H9 (cell line): Measurements from ENCODE around the gene SETD3. TPM values are rescaled to one million over a fixed set of nuclear protein-coding genes. Genes with fewer than 3 reads are reported as not detected.

ENCODE experiments used
- DNase-seq: peaks from one replicate; pipeline ENCODE4 v3.0.0-alpha.2; 2017
- H2AFZ ChIP-seq: one replicate; pipeline ENCODE4 v1.6.1; 2013; ENCODE audit warnings: mild to moderate bottlenecking, low read length, control low read depth, moderate library complexity
- H2AK5ac ChIP-seq: 2 replicates; pipeline ENCODE4 v1.6.1; 2013; ENCODE audit warnings: low read length, control low read depth, mixed read lengths; ENCODE audit not compliant: insufficient read length
- H2BK120ac ChIP-seq: one replicate; pipeline ENCODE4 v1.6.1; 2013; ENCODE audit warnings: low read depth, mild to moderate bottlenecking, low read length, control low read depth, inconsistent platforms; ENCODE audit not compliant: poor library complexity, severe bottlenecking
- H2BK12ac ChIP-seq: 2 replicates; pipeline ENCODE4 v1.6.1; 2013; ENCODE audit warnings: low read length, control low read depth, mixed read lengths, low read depth; ENCODE audit not compliant: insufficient read length
- H2BK15ac ChIP-seq: 2 replicates; pipeline ENCODE4 v1.6.1; 2013; ENCODE audit warnings: low read depth, low read length, control low read depth
- H2BK20ac ChIP-seq: one replicate; pipeline ENCODE4 v1.6.1; 2013; ENCODE audit warnings: low read depth, mild to moderate bottlenecking, low read length, control low read depth, inconsistent platforms; ENCODE audit not compliant: poor library complexity, severe bottlenecking
- H2BK5ac ChIP-seq: 2 replicates; pipeline ENCODE4 v1.6.1; 2013; ENCODE audit warnings: low read length, control low read depth, mixed read lengths; ENCODE audit not compliant: insufficient read length
- H3K14ac ChIP-seq: 2 replicates; pipeline ENCODE4 v1.6.1; 2013; ENCODE audit warnings: low read length, control low read depth; ENCODE audit not compliant: insufficient read depth
- H3K18ac ChIP-seq: 2 replicates; pipeline ENCODE4 v1.6.1; 2013; ENCODE audit warnings: low read depth, mild to moderate bottlenecking, mixed read lengths, low read length, control low read depth; ENCODE audit not compliant: insufficient read length
- H3K23ac ChIP-seq: 2 replicates; pipeline ENCODE4 v1.6.1; 2013; ENCODE audit warnings: low read length, control low read depth, mixed read lengths, low read depth; ENCODE audit not compliant: insufficient read length
- H3K23me2 ChIP-seq: 2 replicates; pipeline ENCODE4 v1.6.1; 2013; ENCODE audit warnings: low read depth, mild to moderate bottlenecking, mixed read lengths, low read length, control low read depth; ENCODE audit not compliant: insufficient read length, poor library complexity, severe bottlenecking
- H3K27ac ChIP-seq: 2 replicates; pipeline ENCODE4 v1.5.1; 2013; ENCODE audit warnings: low read length, control low read depth, mixed read lengths, low read depth; ENCODE audit not compliant: insufficient read length
- H3K27me3 ChIP-seq: 2 replicates; pipeline ENCODE4 v1.6.1; 2013; ENCODE audit warnings: low read length, control low read depth, inconsistent platforms; ENCODE audit not compliant: insufficient read depth
- H3K4ac ChIP-seq: 2 replicates; pipeline ENCODE4 v1.6.1; 2013; ENCODE audit warnings: low read depth, mild to moderate bottlenecking, control low read depth, inconsistent platforms, low read length, moderate library complexity
- H3K4me1 ChIP-seq: 2 replicates; pipeline ENCODE4 v1.6.1; 2013; ENCODE audit warnings: low read length, control low read depth, inconsistent platforms; ENCODE audit not compliant: insufficient read depth
- H3K4me2 ChIP-seq: 2 replicates; pipeline ENCODE4 v1.6.1; 2013; ENCODE audit warnings: low read length, control low read depth, mixed read lengths; ENCODE audit not compliant: insufficient read length, insufficient read depth
- H3K56ac ChIP-seq: 2 replicates; pipeline ENCODE4 v1.6.1; 2013; ENCODE audit warnings: low read depth, mild to moderate bottlenecking, mixed read lengths, low read length, control low read depth; ENCODE audit not compliant: insufficient read length
- H3K79me1 ChIP-seq: 2 replicates; pipeline ENCODE4 v1.6.1; 2013; ENCODE audit warnings: low read depth, mild to moderate bottlenecking, moderate library complexity, low read length, control low read depth, inconsistent platforms; ENCODE audit not compliant: insufficient read depth, poor library complexity, severe bottlenecking
- H3K79me2 ChIP-seq: 2 replicates; pipeline ENCODE4 v1.6.1; 2013; ENCODE audit warnings: low read length, control low read depth, inconsistent platforms; ENCODE audit not compliant: insufficient read depth
- H3K9ac ChIP-seq: 2 replicates; pipeline ENCODE4 v1.6.1; 2013; ENCODE audit warnings: low read length, control low read depth, mixed read lengths; ENCODE audit not compliant: insufficient read length; ENCODE audit errors: extremely low read depth
- H3K9me3 ChIP-seq: one replicate; pipeline ENCODE4 v1.6.1; 2013; ENCODE audit warnings: low read depth, low read length, inconsistent platforms; ENCODE audit not compliant: control insufficient read depth
- H3T11ph ChIP-seq: one replicate; pipeline ENCODE4 v1.6.1; 2013; ENCODE audit warnings: mild to moderate bottlenecking, low read length, control low read depth, inconsistent platforms
- H4K20me1 ChIP-seq: one replicate; pipeline ENCODE4 v1.6.1; 2013; ENCODE audit not compliant: control insufficient read depth, insufficient read length, insufficient read depth
- H4K5ac ChIP-seq: 2 replicates; pipeline ENCODE4 v1.6.1; 2013; ENCODE audit warnings: low read depth, mild to moderate bottlenecking, mixed read lengths, low read length, control low read depth; ENCODE audit not compliant: insufficient read length
- H4K8ac ChIP-seq: replicated peaks from 2 replicates; pipeline ENCODE4 v1.6.1; 2013; ENCODE audit warnings: low read length, control low read depth, mixed read lengths, low read depth; ENCODE audit not compliant: insufficient read length
- H4K91ac ChIP-seq: 2 replicates; pipeline ENCODE4 v1.6.1; 2013; ENCODE audit warnings: low read depth, mild to moderate bottlenecking, moderate library complexity, mixed read lengths, low read length, control low read depth; ENCODE audit not compliant: insufficient read length
- H3K27ac Mint-ChIP-seq, 3 experiments: 2 replicates in 2 of 3; 3 replicates in 1 of 3; pipeline ENCODE4 v1.8.0; 2020 to 2021; ENCODE audit warnings: mixed read lengths in 3 of 3, mild to moderate bottlenecking in 1 of 3, moderate library complexity in 1 of 3
- H3K27me3 Mint-ChIP-seq: 2 replicates; pipeline ENCODE4 v1.8.0; 2021; ENCODE audit warnings: low read depth, mild to moderate bottlenecking, moderate library complexity, mixed read lengths
- H3K36me3 Mint-ChIP-seq, 3 experiments: 2 replicates in 2 of 3; 3 replicates in 1 of 3; pipeline ENCODE4 v1.8.0; 2020 to 2021; ENCODE audit warnings: low read depth in 3 of 3, mixed read lengths in 3 of 3; ENCODE audit not compliant: insufficient read depth in 1 of 3
- H3K4me1 Mint-ChIP-seq, 2 experiments: 2 replicates each; pipeline ENCODE4 v1.8.0; 2020; ENCODE audit warnings: mixed read lengths in 2 of 2
- H3K4me3 Mint-ChIP-seq, 2 experiments: 2 replicates in 1 of 2; 3 replicates in 1 of 2; pipeline ENCODE4 v1.8.0; 2020 to 2021; ENCODE audit warnings: mild to moderate bottlenecking in 2 of 2, mixed read lengths in 2 of 2, moderate library complexity in 1 of 2
- H3K9me3 Mint-ChIP-seq, 2 experiments: 2 replicates in 1 of 2; 3 replicates in 1 of 2; pipeline ENCODE4 v1.8.0; 2020; ENCODE audit warnings: mild to moderate bottlenecking in 2 of 2, mixed read lengths in 2 of 2, moderate library complexity in 1 of 2
- CTCF ChIP-seq: fragments of 200-600 bp; sonication (generic); conservative IDR thresholded peaks from 3 replicates; pipeline ENCODE4 v1.8.0; 2021; ENCODE audit warnings: antibody characterized with exemption, mild to moderate bottlenecking
- WGBS: extraction: QIAGEN DNeasy Blood & Tissue Kit; methylation state at CpG from one replicate; pipeline ENCODE4 v1.1.7; 2013; ENCODE audit warnings: missing lambda C conversion rate, low lambda C conversion rate, mixed read lengths; ENCODE audit not compliant: insufficient read length; ENCODE audit errors: extremely low coverage; 5-methylcytosine and 5-hydroxymethylcytosine counted together
- total RNA-seq: library from RNA; stranded (reverse); gene quantifications from 2 replicates; pipeline ENCODE4 v1.2.1, GENCODE V29; 2021

Gene SETD3
- total RNA-seq, 1 experiment from 2014 or later = 56.7 TPM

- Histone ChIP-seq H2AK5ac (no peak overlapping the region), H3K23me2 (no peaks in the 10 kb centered on the region), H3K79me2 (no peaks in the 10 kb centered on the region), H3K18ac (no peak overlapping the region), H3K4me2 (no peak overlapping the region), H3K56ac (no peak overlapping the region), H3K27me3 (no peaks in the 10 kb centered on the region), H3K27ac (no peak overlapping the region), H2BK20ac (no peak overlapping the region), H3T11ph (no peak overlapping the region), H3K9ac (no peak overlapping the region), H4K20me1 (no peaks in the 10 kb centered on the region), H2BK120ac (no peak overlapping the region), H3K9me3 (no peaks in the 10 kb centered on the region), H2AFZ (no peak overlapping the region), H4K91ac (no peak overlapping the region), H3K4ac (no peak overlapping the region), H3K79me1 (no peaks in the 10 kb centered on the region), H4K5ac (no peak overlapping the region), H3K14ac (no peak overlapping the region), H2BK15ac (no peak overlapping the region), H4K8ac (no peak overlapping the region), H2BK12ac (no peak overlapping the region), H3K4me1 (no peaks in the 10 kb centered on the region), H2BK5ac (no peak overlapping the region), H3K23ac (no peak overlapping the region)
- TF ChIP-seq CTCF = no peak
- no peaks in the 10 kb centered on the region for H3K36me3 Mint-ChIP-seq
- no peak for DNase-seq
- H3K4me3 Mint-ChIP-seq = no peak overlapping the region
- H3K4me1 Mint-ChIP-seq = peaks cover 15% of the 10 kb centered on the region in 2 experiments
- H3K27me3 Mint-ChIP-seq = peaks cover 7% of the 10 kb centered on the region
- H3K9me3 Mint-ChIP-seq = no peaks in the 10 kb centered on the region
- no CpG with 5 or more reads among the region's 12 CpGs for WGBS
- H3K27ac Mint-ChIP-seq = no peak overlapping the region
Measured at GRCh38 chr14:99357916-99358390, 122.7 kb downstream of the SETD3 start.
